Endodermal cell (in vitro differentiated cells): ENCODE results near the gene RPS27L. TPM values are rescaled to one million over a fixed set of nuclear protein-coding genes. Genes with fewer than 3 reads are reported as not detected.
A peak's percentile ranks its signal among the peaks of the same experiment; 100 is the strongest.

Source experiments
- DNase-seq: peaks from one replicate; pipeline ENCODE4 v3.0.0-alpha.2; 2017
- H3K27ac ChIP-seq: 2 replicates; pipeline ENCODE4 v1.5.1; 2013; ENCODE audit warnings: mild to moderate bottlenecking, low read depth, low read length, moderate library complexity
- H3K27me3 ChIP-seq: 2 replicates; pipeline ENCODE4 v1.6.1; 2013; ENCODE audit warnings: mild to moderate bottlenecking, low read length, moderate library complexity; ENCODE audit not compliant: insufficient read depth, control insufficient read depth, poor library complexity, severe bottlenecking
- H3K36me3 ChIP-seq: 2 replicates; pipeline ENCODE4 v1.7.0; 2013; ENCODE audit warnings: mild to moderate bottlenecking, low read length, moderate library complexity; ENCODE audit not compliant: control insufficient read depth, insufficient read depth
- H3K4me1 ChIP-seq: one replicate; pipeline ENCODE4 v1.7.0; 2013; ENCODE audit warnings: low read length; ENCODE audit not compliant: control insufficient read depth, insufficient read depth
- H3K4me3 ChIP-seq: 2 replicates; pipeline ENCODE4 v1.5.1; 2013; ENCODE audit warnings: mild to moderate bottlenecking, low read length, moderate library complexity
- H3K9ac ChIP-seq: 2 replicates; pipeline ENCODE4 v1.6.1; 2013; ENCODE audit warnings: mild to moderate bottlenecking, low read length, moderate library complexity; ENCODE audit not compliant: poor library complexity, severe bottlenecking; ENCODE audit errors: extremely low read depth
- H3K9me3 ChIP-seq: 2 replicates; pipeline ENCODE4 v1.6.1; 2013; ENCODE audit warnings: mild to moderate bottlenecking, low read length, moderate library complexity; ENCODE audit not compliant: control insufficient read depth
- H3K27ac Mint-ChIP-seq: 2 replicates; pipeline ENCODE4 v1.8.0; 2020; ENCODE audit warnings: mixed read lengths
- H3K27me3 Mint-ChIP-seq: 2 replicates; pipeline ENCODE4 v1.8.0; 2021; ENCODE audit warnings: mild to moderate bottlenecking, mixed read lengths; ENCODE audit not compliant: insufficient read depth
- H3K36me3 Mint-ChIP-seq: 2 replicates; pipeline ENCODE4 v1.8.0; 2020; ENCODE audit warnings: low read depth, mixed read lengths
- H3K4me1 Mint-ChIP-seq: 2 replicates; pipeline ENCODE4 v1.8.0; 2020; ENCODE audit warnings: mixed read lengths
- H3K4me3 Mint-ChIP-seq: 2 replicates; pipeline ENCODE4 v1.8.0; 2020; ENCODE audit warnings: mild to moderate bottlenecking, moderate library complexity, mixed read lengths
- H3K9me3 Mint-ChIP-seq: 2 replicates; pipeline ENCODE4 v1.8.0; 2020; ENCODE audit warnings: mild to moderate bottlenecking, mixed read lengths
- CTCF ChIP-seq: fragments of 200-600 bp; sonication (generic); conservative IDR thresholded peaks from 2 replicates; pipeline ENCODE4 v1.5.0; 2021; ENCODE audit warnings: antibody characterized with exemption, mild to moderate bottlenecking
- WGBS, 2 experiments: methylation state at CpG; one replicate each; pipeline versions ENCODE4 v1.1.5 to v1.1.7; 2013; ENCODE audit warnings: missing lambda C conversion rate in 2 of 2, mixed read lengths in 1 of 2; ENCODE audit not compliant: insufficient coverage in 1 of 2, insufficient read length in 1 of 2; 5-methylcytosine and 5-hydroxymethylcytosine counted together
- total RNA-seq, 2 donors: library from RNA; stranded (reverse); fragmentation: NEBNext Ultra II Directional in 1 of 2; extraction: Animal tissue kit (Norgen Biotek cat#: 25700) in 1 of 2; gene quantifications; 2 replicates in 1 of 2; 3 replicates in 1 of 2; pipeline ENCODE4 v1.2.1, GENCODE V29; 2021

The RPS27L gene
- total RNA-seq, 2 donors from 2014 or later, result 56.2 to 68.8 TPM

GRCh38 chr15:63155486-63155885 lies 1.8 kb downstream of the RPS27L start:
- peak overlapping the region; percentile 99 for H3K4me3 Mint-ChIP-seq
- Histone ChIP-seq H3K4me1 (no peaks in the 10 kb centered on the region), H3K27me3 (no peaks in the 10 kb centered on the region), H3K27ac (no peak overlapping the region), H3K36me3 (peaks cover 26% of the 10 kb centered on the region), H3K4me3 (peak overlapping the region; percentile 92), H3K9me3 (no peaks in the 10 kb centered on the region), H3K9ac (no peak overlapping the region)
- H3K27me3 Mint-ChIP-seq, result no peaks in the 10 kb centered on the region
- H3K4me1 Mint-ChIP-seq, result peaks cover 6% of the 10 kb centered on the region
- WGBS, 2 experiments, result 57 to 87% methylated on average over 1 to 3 of the region's 3 CpGs
- H3K36me3 Mint-ChIP-seq, result peaks cover 18% of the 10 kb centered on the region
- no peak for TF ChIP-seq CTCF
- no peak for DNase-seq
- H3K27ac Mint-ChIP-seq, result no peak overlapping the region
- no peaks in the 10 kb centered on the region for H3K9me3 Mint-ChIP-seq

- 88 to 97% methylated on average over 1 of the region's 1 CpG for WGBS, 2 experiments
- H3K4me3 Mint-ChIP-seq, result no peak overlapping the region
Observed at GRCh38 chr15:63151665-63152064, 5.6 kb downstream of the RPS27L start.

GRCh38 chr15:63146684-63147083 lies 10.6 kb downstream of the RPS27L start:
- TF ChIP-seq CTCF, result no peak

More at GRCh38 chr15:63151665-63152064, 5.6 kb downstream of the RPS27L start:
- no peak for DNase-seq
- H3K36me3 Mint-ChIP-seq, result peaks cover 28% of the 10 kb centered on the region
- no peaks in the 10 kb centered on the region for H3K9me3 ChIP-seq
- H3K36me3 ChIP-seq, result peaks cover 26% of the 10 kb centered on the region
- H3K9ac ChIP-seq, result no peak overlapping the region
- no peak overlapping the region for H3K27ac Mint-ChIP-seq
- no peak overlapping the region for H3K27ac ChIP-seq
- H3K4me1 Mint-ChIP-seq, result peaks cover 6% of the 10 kb centered on the region
- no peaks in the 10 kb centered on the region for H3K9me3 Mint-ChIP-seq
- no peaks in the 10 kb centered on the region for H3K4me1 ChIP-seq
- H3K27me3 ChIP-seq, result no peaks in the 10 kb centered on the region
- H3K4me3 ChIP-seq, result no peak overlapping the region
- no peak for TF ChIP-seq CTCF
- H3K27me3 Mint-ChIP-seq, result no peaks in the 10 kb centered on the region

More at GRCh38 chr15:63146684-63147083, 10.6 kb downstream of the RPS27L start:
- Histone ChIP-seq H3K27ac (no peak overlapping the region), H3K36me3 (peaks cover 6% of the 10 kb centered on the region), H3K9ac (no peak overlapping the region), H3K4me3 (no peak overlapping the region), H3K27me3 (no peaks in the 10 kb centered on the region), H3K9me3 (no peaks in the 10 kb centered on the region), H3K4me1 (no peaks in the 10 kb centered on the region)
- 93 to 100% methylated on average over 3 of the region's 3 CpGs for WGBS, 2 experiments
- Mint-ChIP-seq H3K4me3 (no peak overlapping the region), H3K27me3 (no peaks in the 10 kb centered on the region), H3K36me3 (peaks cover 21% of the 10 kb centered on the region), H3K27ac (no peak overlapping the region), H3K4me1 (peaks cover 4% of the 10 kb centered on the region), H3K9me3 (no peaks in the 10 kb centered on the region)
- no peak for DNase-seq
